Endodermal cell (in vitro differentiated cells): ENCODE measurements around the gene DRGX. TPM values are rescaled to one million over a fixed set of nuclear protein-coding genes. Genes with fewer than 3 reads are reported as not detected.

ENCODE experiments used
- DNase-seq: peaks from one replicate; pipeline ENCODE4 v3.0.0-alpha.2; 2017
- H3K27ac ChIP-seq: 2 replicates; pipeline ENCODE4 v1.5.1; 2013; ENCODE audit warnings: mild to moderate bottlenecking, low read depth, low read length, moderate library complexity
- H3K27me3 ChIP-seq: 2 replicates; pipeline ENCODE4 v1.6.1; 2013; ENCODE audit warnings: mild to moderate bottlenecking, low read length, moderate library complexity; ENCODE audit not compliant: insufficient read depth, control insufficient read depth, poor library complexity, severe bottlenecking
- H3K36me3 ChIP-seq: 2 replicates; pipeline ENCODE4 v1.7.0; 2013; ENCODE audit warnings: mild to moderate bottlenecking, low read length, moderate library complexity; ENCODE audit not compliant: control insufficient read depth, insufficient read depth
- H3K4me1 ChIP-seq: one replicate; pipeline ENCODE4 v1.7.0; 2013; ENCODE audit warnings: low read length; ENCODE audit not compliant: control insufficient read depth, insufficient read depth
- H3K4me3 ChIP-seq: 2 replicates; pipeline ENCODE4 v1.5.1; 2013; ENCODE audit warnings: mild to moderate bottlenecking, low read length, moderate library complexity
- H3K9ac ChIP-seq: 2 replicates; pipeline ENCODE4 v1.6.1; 2013; ENCODE audit warnings: mild to moderate bottlenecking, low read length, moderate library complexity; ENCODE audit not compliant: poor library complexity, severe bottlenecking; ENCODE audit errors: extremely low read depth
- H3K9me3 ChIP-seq: 2 replicates; pipeline ENCODE4 v1.6.1; 2013; ENCODE audit warnings: mild to moderate bottlenecking, low read length, moderate library complexity; ENCODE audit not compliant: control insufficient read depth
- H3K27ac Mint-ChIP-seq: 2 replicates; pipeline ENCODE4 v1.8.0; 2020; ENCODE audit warnings: mixed read lengths
- H3K27me3 Mint-ChIP-seq: 2 replicates; pipeline ENCODE4 v1.8.0; 2021; ENCODE audit warnings: mild to moderate bottlenecking, mixed read lengths; ENCODE audit not compliant: insufficient read depth
- H3K36me3 Mint-ChIP-seq: 2 replicates; pipeline ENCODE4 v1.8.0; 2020; ENCODE audit warnings: low read depth, mixed read lengths
- H3K4me1 Mint-ChIP-seq: 2 replicates; pipeline ENCODE4 v1.8.0; 2020; ENCODE audit warnings: mixed read lengths
- H3K4me3 Mint-ChIP-seq: 2 replicates; pipeline ENCODE4 v1.8.0; 2020; ENCODE audit warnings: mild to moderate bottlenecking, moderate library complexity, mixed read lengths
- H3K9me3 Mint-ChIP-seq: 2 replicates; pipeline ENCODE4 v1.8.0; 2020; ENCODE audit warnings: mild to moderate bottlenecking, mixed read lengths
- WGBS, 2 experiments: methylation state at CpG; one replicate each; pipeline versions ENCODE4 v1.1.5 to v1.1.7; 2013; ENCODE audit warnings: missing lambda C conversion rate in 2 of 2, mixed read lengths in 1 of 2; ENCODE audit not compliant: insufficient coverage in 1 of 2, insufficient read length in 1 of 2; 5-methylcytosine and 5-hydroxymethylcytosine counted together
- total RNA-seq, 2 donors: library from RNA; stranded (reverse); fragmentation: NEBNext Ultra II Directional in 1 of 2; extraction: Animal tissue kit (Norgen Biotek cat#: 25700) in 1 of 2; gene quantifications; 2 replicates in 1 of 2; 3 replicates in 1 of 2; pipeline ENCODE4 v1.2.1, GENCODE V29; 2021
- TF ChIP-seq, protein P1 (sequence below): fragments of 200-600 bp; sonication (generic); conservative IDR thresholded peaks from 2 replicates; pipeline ENCODE4 v1.5.0; 2021; ENCODE audit warnings: antibody characterized with exemption, mild to moderate bottlenecking

DRGX gene
- total RNA-seq, 2 donors from 2014 or later: not detected

GRCh38 chr10:49384268-49384953 lies 11.5 kb downstream of the DRGX start:
- Histone ChIP-seq H3K9me3 (no peaks in the 10 kb centered on the region), H3K4me3 (no peak overlapping the region), H3K27ac (no peak overlapping the region), H3K36me3 (no peaks in the 10 kb centered on the region), H3K4me1 (no peaks in the 10 kb centered on the region), H3K27me3 (peaks cover 8% of the 10 kb centered on the region), H3K9ac (no peak overlapping the region)
- H3K9me3 Mint-ChIP-seq: no peaks in the 10 kb centered on the region
- no peak overlapping the region for H3K27ac Mint-ChIP-seq
- WGBS, 2 experiments: 85 to 90% methylated on average over 12 to 16 of the region's 16 CpGs
- TF ChIP-seq, protein P1, sequence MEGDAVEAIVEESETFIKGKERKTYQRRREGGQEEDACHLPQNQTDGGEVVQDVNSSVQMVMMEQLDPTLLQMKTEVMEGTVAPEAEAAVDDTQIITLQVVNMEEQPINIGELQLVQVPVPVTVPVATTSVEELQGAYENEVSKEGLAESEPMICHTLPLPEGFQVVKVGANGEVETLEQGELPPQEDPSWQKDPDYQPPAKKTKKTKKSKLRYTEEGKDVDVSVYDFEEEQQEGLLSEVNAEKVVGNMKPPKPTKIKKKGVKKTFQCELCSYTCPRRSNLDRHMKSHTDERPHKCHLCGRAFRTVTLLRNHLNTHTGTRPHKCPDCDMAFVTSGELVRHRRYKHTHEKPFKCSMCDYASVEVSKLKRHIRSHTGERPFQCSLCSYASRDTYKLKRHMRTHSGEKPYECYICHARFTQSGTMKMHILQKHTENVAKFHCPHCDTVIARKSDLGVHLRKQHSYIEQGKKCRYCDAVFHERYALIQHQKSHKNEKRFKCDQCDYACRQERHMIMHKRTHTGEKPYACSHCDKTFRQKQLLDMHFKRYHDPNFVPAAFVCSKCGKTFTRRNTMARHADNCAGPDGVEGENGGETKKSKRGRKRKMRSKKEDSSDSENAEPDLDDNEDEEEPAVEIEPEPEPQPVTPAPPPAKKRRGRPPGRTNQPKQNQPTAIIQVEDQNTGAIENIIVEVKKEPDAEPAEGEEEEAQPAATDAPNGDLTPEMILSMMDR: no peak
- H3K36me3 Mint-ChIP-seq: no peaks in the 10 kb centered on the region
- no peak for DNase-seq
- H3K4me3 Mint-ChIP-seq: no peak overlapping the region
- H3K4me1 Mint-ChIP-seq: no peaks in the 10 kb centered on the region
- H3K27me3 Mint-ChIP-seq: peaks cover 3% of the 10 kb centered on the region

DNA sequence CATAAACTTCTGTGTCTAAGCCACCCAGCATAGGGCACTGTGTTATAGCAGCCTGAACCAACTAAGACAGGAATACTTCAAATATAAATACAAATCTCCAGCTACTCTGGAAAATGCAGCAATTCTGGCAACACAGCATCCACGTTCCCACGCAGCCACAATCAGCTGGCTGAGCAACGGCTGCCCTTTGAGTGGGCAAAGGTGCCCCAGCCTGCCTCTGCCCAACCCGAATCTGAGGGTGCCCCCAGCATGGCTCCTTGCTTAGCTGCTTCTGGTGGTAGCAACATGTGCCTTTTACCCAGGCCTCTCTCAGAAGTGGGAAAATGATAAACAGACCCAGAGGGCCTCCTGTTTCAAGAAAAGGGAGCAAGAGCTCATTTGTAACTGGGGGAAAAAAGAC lies 12.0 kb downstream of the DRGX start:
- Mint-ChIP-seq H3K27me3 (no peaks in the 10 kb centered on the region), H3K36me3 (no peaks in the 10 kb centered on the region), H3K9me3 (no peaks in the 10 kb centered on the region), H3K4me1 (no peaks in the 10 kb centered on the region), H3K4me3 (no peak overlapping the region), H3K27ac (no peak overlapping the region)
- Histone ChIP-seq H3K27ac (no peak overlapping the region), H3K27me3 (peaks cover 2% of the 10 kb centered on the region), H3K36me3 (no peaks in the 10 kb centered on the region), H3K9me3 (no peaks in the 10 kb centered on the region), H3K4me1 (no peaks in the 10 kb centered on the region), H3K9ac (no peak overlapping the region), H3K4me3 (no peak overlapping the region)
- WGBS, 2 experiments: 76 to 88% methylated on average over 4 of the region's 4 CpGs
- TF ChIP-seq, protein P1: no peak
- DNase-seq: no peak

GRCh38 chr10:49382826-49383225 lies 13.1 kb downstream of the DRGX start:
- Mint-ChIP-seq H3K9me3 (no peaks in the 10 kb centered on the region), H3K27me3 (no peaks in the 10 kb centered on the region), H3K4me1 (no peaks in the 10 kb centered on the region), H3K4me3 (no peak overlapping the region), H3K36me3 (no peaks in the 10 kb centered on the region), H3K27ac (no peak overlapping the region)
- no peaks in the 10 kb centered on the region for H3K4me1 ChIP-seq
- no peak overlapping the region for H3K9ac ChIP-seq
- no peak overlapping the region for H3K4me3 ChIP-seq
- no peaks in the 10 kb centered on the region for H3K36me3 ChIP-seq
- TF ChIP-seq, protein P1: no peak
- H3K27ac ChIP-seq: no peak overlapping the region
- no peak for DNase-seq
- 60 to 90% methylated on average over 1 to 5 of the region's 5 CpGs for WGBS, 2 experiments
- no peaks in the 10 kb centered on the region for H3K27me3 ChIP-seq
- no peaks in the 10 kb centered on the region for H3K9me3 ChIP-seq
